Stimulated activated naive CD4-positive, alpha-beta T cell treated with Interleukin-2 at 50 U/mL for 16 hours (primary cell): ENCODE data around the gene FGFR4.

ENCODE experiments used
- DNase-seq: peaks from one replicate; lab custom pipeline; 2025; lab: John Stamatoyannopoulos, UW

Gene FGFR4

GRCh38 chr5:177085985-177086653 is 596 bp upstream of the FGFR4 start:
- no peak for DNase-seq

GRCh38 chr5:177087398-177088005 is 787 bp downstream of the FGFR4 start:
- DNase-seq, result no peak

- no peak for DNase-seq
These were observed 2.4 kb downstream of the FGFR4 start for GRCh38 chr5:177089127-177089526.

- no peak for DNase-seq
These were observed 3.3 kb downstream of the FGFR4 start for GRCh38 chr5:177089825-177090641.

GRCh38 chr5:177090813-177091212 is 4.1 kb downstream of the FGFR4 start:
- DNase-seq, result no peak

GRCh38 chr5:177091232-177091631 is 4.5 kb downstream of the FGFR4 start:
- DNase-seq, result no peak

- no peak for DNase-seq
These were observed 5.7 kb downstream of the FGFR4 start for GRCh38 chr5:177092178-177093081.

GRCh38 chr5:177093082-177093712 is 6.5 kb downstream of the FGFR4 start:
- no peak for DNase-seq

GRCh38 chr5:177093803-177094202 is 7.1 kb downstream of the FGFR4 start:
- no peak for DNase-seq

GRCh38 chr5:177094224-177095087 is 7.7 kb downstream of the FGFR4 start:
- no peak for DNase-seq

- DNase-seq, result no peak
These were observed 8.5 kb downstream of the FGFR4 start for GRCh38 chr5:177095088-177095669.

GRCh38 chr5:177096162-177097015 is 9.7 kb downstream of the FGFR4 start:
- DNase-seq, result no peak

GRCh38 chr5:177097016-177097985 is 10.6 kb downstream of the FGFR4 start:
- DNase-seq, result no peak

GRCh38 chr5:177098120-177098469 is 11.4 kb downstream of the FGFR4 start:
- DNase-seq, result no peak

GRCh38 chr5:177098470-177099141 is 11.9 kb downstream of the FGFR4 start:
- no peak for DNase-seq

- no peak for DNase-seq
These were observed 12.8 kb downstream of the FGFR4 start for GRCh38 chr5:177099422-177100093.

- DNase-seq, result no peak
These were observed 14.0 kb downstream of the FGFR4 start for GRCh38 chr5:177100714-177101121.
